ENCODE measurements around the gene BAZ1A. TPM values are rescaled to one million over a fixed set of nuclear protein-coding genes. Genes with fewer than 3 reads are reported as not detected.

Gene BAZ1A
- total and polyA plus RNA-seq, 2 of the 8 experiments (the other 6 are each of a cell fraction or from before 2014, with no cell fraction given): 8.0 to 23.1 TPM

DNA sequence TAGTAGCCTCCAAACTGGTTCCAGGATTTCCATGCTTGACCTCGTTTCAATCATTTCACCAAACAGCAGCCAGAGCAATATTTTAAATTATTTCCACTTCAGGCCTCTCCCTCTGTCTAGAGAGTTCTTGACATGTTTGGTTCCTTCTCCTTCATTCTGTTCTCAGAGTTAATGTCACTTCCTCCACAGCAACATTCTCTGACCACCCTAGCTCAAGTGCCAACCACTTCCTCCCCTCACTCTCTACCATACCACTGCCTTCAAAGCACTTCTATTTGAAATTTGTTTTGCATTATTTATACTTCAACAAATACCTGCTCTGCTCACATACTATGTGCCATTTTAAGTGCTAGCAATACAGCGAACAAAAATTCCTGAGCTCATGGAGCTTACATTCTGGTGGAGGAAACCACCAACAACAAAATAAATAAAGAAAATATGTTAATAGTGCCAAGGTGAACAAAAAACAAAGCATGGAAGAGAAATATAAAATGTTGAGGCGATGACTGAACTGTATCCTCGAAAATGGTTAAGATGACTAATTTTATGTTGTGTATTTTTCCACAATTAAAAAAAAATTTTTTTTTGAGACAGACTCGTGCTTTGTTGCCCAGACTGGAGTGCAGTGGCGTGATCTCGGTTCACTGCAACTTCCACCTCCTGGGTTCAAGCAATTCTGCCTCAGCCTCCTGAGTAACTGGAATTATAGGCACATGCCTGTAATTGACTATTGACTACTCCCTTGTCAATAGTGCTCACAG is 17.3 kb downstream of the BAZ1A start:
- no peaks in the 10 kb centered on the region for H3K79me2 ChIP-seq (ENCODE audit: control insufficient read depth in 1 of 2, insufficient read depth in 2 of 2, low read length in 2 of 2)
- no peak overlapping the region for H2BK20ac ChIP-seq (ENCODE audit: low read length)
- no peak overlapping the region for H3K23ac ChIP-seq (ENCODE audit: insufficient read length)
- H4K5ac ChIP-seq (ENCODE audit: insufficient read length, low read depth, low read length): no peak overlapping the region
- H3K27ac ChIP-seq (ENCODE audit: low read depth, low read length): no peak overlapping the region
- no peak overlapping the region for H2BK120ac ChIP-seq (replicated peaks; ENCODE audit: low read depth, low read length)
- no peaks in the 10 kb centered on the region for H3K23me2 ChIP-seq (ENCODE audit: low read depth, low read length)
- H2AFZ ChIP-seq (ENCODE audit: low read length): no peak overlapping the region
- no peaks in the 10 kb centered on the region for H3K4me1 ChIP-seq (replicated peaks in 1 of 4; ENCODE audit: control insufficient read depth in 3 of 4, insufficient read depth in 4 of 4, low read length in 3 of 4)
- no peak overlapping the region for H2BK5ac ChIP-seq (ENCODE audit: low read depth, low read length)
- no peaks in the 10 kb centered on the region for H3K79me1 ChIP-seq (ENCODE audit: low read depth, low read length)
- peaks cover 0 to 2% of the 10 kb centered on the region in 2 experiments for H4K20me1 ChIP-seq (replicated peaks in 1 of 2; ENCODE audit: control insufficient read depth in 1 of 2, insufficient read depth in 2 of 2, low read length in 2 of 2)
- H2BK15ac ChIP-seq (ENCODE audit: low read length): no peak overlapping the region
- H2AK5ac ChIP-seq (ENCODE audit: low read depth, low read length): no peak overlapping the region
- FAIRE-seq: no peak
- no peaks in the 10 kb centered on the region for H3K9me3 ChIP-seq (ENCODE audit: insufficient read depth in 2 of 2, low read depth in 1 of 2, low read length in 1 of 2)
- H3K4ac ChIP-seq (replicated peaks; ENCODE audit: insufficient read length, low read depth, low read length): no peak overlapping the region
- H3K56ac ChIP-seq (replicated peaks; ENCODE audit: insufficient read length, low read depth, low read length): no peak overlapping the region
- no peak overlapping the region for H3K9ac ChIP-seq (replicated peaks in 1 of 4; ENCODE audit: extremely low read depth in 1 of 4, low read depth in 3 of 4, low read length in 3 of 4)
- H4K8ac ChIP-seq (ENCODE audit: extremely low read depth, insufficient read depth, low read length): no peak overlapping the region
- no peak overlapping the region for H3K18ac ChIP-seq (ENCODE audit: extremely low read depth, low read length)
- H3K27me3 ChIP-seq (replicated peaks in 1 of 4; ENCODE audit: control insufficient read depth in 3 of 4, extremely low read depth in 1 of 4, insufficient read depth in 3 of 4, low read length in 3 of 4): no peaks in the 10 kb centered on the region
- WGBS, 2 experiments (ENCODE audit: extremely low coverage in 1 of 2, insufficient coverage in 1 of 2, insufficient read length in 1 of 2, insufficient replicate concordance in 2 of 2, low coverage in 1 of 2, low lambda C conversion rate in 2 of 2, missing lambda C conversion rate in 1 of 2): 84% methylated on average over 7 of the region's 7 CpGs; no CpG with 5 or more reads in 1 of the 2 experiments
- DNase-seq (ENCODE audit: low read depth in 1 of 2, low spot score in 2 of 2): no peak
- peaks cover 0 to 2% (median 0%) of the 10 kb centered on the region in 4 experiments; a peak in 4 of 8 replicates for H3K36me3 ChIP-seq (ENCODE audit: control insufficient read depth in 2 of 4, insufficient read depth in 4 of 4, low read length in 3 of 4)
- POLR2A ChIA-PET (ENCODE audit: partially characterized antibody): no interaction called here
- no peak overlapping the region for H3K4me2 ChIP-seq (ENCODE audit: insufficient read depth in 1 of 2, low read depth in 2 of 2, low read length in 2 of 2)
- CTCF ChIA-PET (ENCODE audit: partially characterized antibody): interaction anchor here (0.7 kb wide), 1 partner anchor 70 kb away, joined by 3 read pairs; no protein-coding TSS in a partner anchor
- no peak overlapping the region for H3K4me3 ChIP-seq (ENCODE audit: extremely low read depth in 1 of 4, insufficient read depth in 2 of 4, low read depth in 3 of 4, low read length in 4 of 4)
- H3K14ac ChIP-seq (ENCODE audit: insufficient read length): no peak overlapping the region
- TF ChIP-seq, protein P1, sequence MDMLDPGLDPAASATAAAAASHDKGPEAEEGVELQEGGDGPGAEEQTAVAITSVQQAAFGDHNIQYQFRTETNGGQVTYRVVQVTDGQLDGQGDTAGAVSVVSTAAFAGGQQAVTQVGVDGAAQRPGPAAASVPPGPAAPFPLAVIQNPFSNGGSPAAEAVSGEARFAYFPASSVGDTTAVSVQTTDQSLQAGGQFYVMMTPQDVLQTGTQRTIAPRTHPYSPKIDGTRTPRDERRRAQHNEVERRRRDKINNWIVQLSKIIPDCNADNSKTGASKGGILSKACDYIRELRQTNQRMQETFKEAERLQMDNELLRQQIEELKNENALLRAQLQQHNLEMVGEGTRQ (IDR thresholded peaks at IDR 0.05; ENCODE audit: low read length): no peak
- TF ChIP-seq KDM5A (IDR thresholded peaks at IDR 0.05; ENCODE audit: low read length): no peak
- no peak for TF ChIP-seq RBBP5 (IDR thresholded peaks at IDR 0.05; ENCODE audit: borderline replicate concordance, low read depth, low read length)
- TF ChIP-seq GABPA (IDR thresholded peaks at IDR 0.05; ENCODE audit: borderline replicate concordance, insufficient read depth, low read length): no peak
- no peak for TF ChIP-seq NANOG (IDR thresholded peaks at IDR 0.05; ENCODE audit: insufficient read depth, low read depth, low read length, poor library complexity, severe bottlenecking)
- no peak for TF ChIP-seq HDAC6 (IDR thresholded peaks at IDR 0.05; ENCODE audit: low read depth, low read length)
- no peak for TF ChIP-seq CTBP2 (IDR thresholded peaks at IDR 0.05; ENCODE audit: borderline replicate concordance, insufficient read depth, insufficient read length, low read length)
- no peak for TF ChIP-seq CHD2 (IDR thresholded peaks at IDR 0.05; ENCODE audit: low read length)
- no peak for TF ChIP-seq TEAD4 (IDR thresholded peaks at IDR 0.05; ENCODE audit: low read depth, low read length)
- no peak for TF ChIP-seq ZNF274 (IDR thresholded peaks at IDR 0.05; ENCODE audit: borderline replicate concordance, extremely low read depth, low read length)
- no peak for TF ChIP-seq HDAC2 (IDR thresholded peaks at IDR 0.05; ENCODE audit: borderline replicate concordance in 1 of 2, low read depth in 2 of 2, low read length in 2 of 2)
- no peak overlapping the region for H2BK12ac ChIP-seq (ENCODE audit: low read depth, low read length)
- no peak overlapping the region for H4K91ac ChIP-seq (replicated peaks; ENCODE audit: insufficient read length, low read length)
